IPS-NIHi7 (cell line): ENCODE measurements around the gene BTBD16.

Source experiments
- DNase-seq: peaks from one replicate; pipeline ENCODE4 v3.0.0; 2012; ENCODE audit warnings: mixed read lengths; ENCODE audit errors: extremely low spot score

BTBD16 gene

DNA sequence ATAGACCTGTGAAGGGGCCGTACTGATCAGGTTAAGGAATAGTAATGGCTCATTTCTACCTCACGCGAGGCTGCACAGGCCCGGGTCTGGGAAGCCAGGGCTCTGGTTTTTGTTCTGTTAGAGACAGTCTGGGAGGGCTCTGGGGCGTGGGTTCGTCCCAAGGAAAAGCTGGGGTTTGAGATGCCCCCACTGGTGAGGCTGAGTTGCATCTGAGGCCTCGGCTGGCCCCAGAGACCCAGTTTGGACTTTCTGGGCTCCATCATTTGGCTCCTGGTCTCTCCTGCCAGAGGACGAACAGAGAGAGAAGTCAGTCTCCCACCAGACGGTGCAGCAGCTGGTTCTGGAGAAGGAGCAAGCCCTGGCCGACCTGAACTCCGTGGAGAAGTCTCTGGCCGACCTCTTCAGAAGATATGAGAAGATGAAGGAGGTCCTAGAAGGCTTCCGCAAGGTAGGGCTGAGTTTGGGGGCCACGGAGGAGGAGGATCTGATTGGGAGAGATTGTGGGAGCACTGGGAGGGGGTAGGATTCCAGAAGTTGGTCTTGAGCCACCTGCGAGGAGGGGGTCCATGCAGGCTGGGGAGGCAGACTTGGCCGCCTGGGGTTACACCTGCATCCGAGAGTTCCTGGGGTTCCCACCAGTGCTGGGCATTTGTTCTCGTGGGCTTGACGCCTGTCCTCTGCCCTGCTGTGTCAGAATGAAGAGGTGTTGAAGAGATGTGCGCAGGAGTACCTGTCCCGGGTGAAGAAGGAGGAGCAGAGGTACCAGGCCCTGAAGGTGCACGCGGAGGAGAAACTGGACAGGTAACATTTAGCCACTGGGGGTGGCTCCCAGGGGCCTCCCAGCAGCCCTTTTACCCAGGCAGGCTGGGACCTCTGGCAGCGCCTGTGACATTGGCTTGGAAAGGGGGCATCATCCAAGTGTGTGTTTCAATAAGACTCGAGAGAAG, 22.5 kb upstream of the BTBD16 start:
- DNase-seq, result no peak

DNA sequence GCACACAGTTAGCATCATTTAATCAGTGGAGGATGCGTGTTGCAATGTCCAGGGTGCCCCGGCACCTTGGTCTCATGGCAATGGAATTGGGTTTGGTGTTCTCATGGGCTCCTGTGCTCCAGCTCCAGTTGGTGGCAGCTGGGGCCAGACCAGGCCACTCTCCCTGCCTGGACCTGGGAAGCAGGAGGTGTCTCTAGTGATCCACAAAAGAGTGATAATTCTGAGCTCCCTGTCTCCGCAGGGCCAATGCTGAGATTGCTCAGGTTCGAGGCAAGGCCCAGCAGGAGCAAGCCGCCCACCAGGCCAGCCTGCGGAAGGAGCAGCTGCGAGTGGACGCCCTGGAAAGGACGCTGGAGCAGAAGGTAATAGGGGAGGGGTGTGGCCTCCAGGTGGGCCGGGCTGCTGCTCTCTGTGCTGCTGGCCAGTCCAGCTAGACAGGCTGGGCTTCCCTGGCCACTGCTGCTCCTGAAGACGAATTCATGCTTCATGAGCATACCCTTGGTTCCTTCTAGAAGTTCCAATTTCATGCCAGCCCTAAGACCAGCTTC, 21.7 kb upstream of the BTBD16 start:
- no peak for DNase-seq

DNA sequence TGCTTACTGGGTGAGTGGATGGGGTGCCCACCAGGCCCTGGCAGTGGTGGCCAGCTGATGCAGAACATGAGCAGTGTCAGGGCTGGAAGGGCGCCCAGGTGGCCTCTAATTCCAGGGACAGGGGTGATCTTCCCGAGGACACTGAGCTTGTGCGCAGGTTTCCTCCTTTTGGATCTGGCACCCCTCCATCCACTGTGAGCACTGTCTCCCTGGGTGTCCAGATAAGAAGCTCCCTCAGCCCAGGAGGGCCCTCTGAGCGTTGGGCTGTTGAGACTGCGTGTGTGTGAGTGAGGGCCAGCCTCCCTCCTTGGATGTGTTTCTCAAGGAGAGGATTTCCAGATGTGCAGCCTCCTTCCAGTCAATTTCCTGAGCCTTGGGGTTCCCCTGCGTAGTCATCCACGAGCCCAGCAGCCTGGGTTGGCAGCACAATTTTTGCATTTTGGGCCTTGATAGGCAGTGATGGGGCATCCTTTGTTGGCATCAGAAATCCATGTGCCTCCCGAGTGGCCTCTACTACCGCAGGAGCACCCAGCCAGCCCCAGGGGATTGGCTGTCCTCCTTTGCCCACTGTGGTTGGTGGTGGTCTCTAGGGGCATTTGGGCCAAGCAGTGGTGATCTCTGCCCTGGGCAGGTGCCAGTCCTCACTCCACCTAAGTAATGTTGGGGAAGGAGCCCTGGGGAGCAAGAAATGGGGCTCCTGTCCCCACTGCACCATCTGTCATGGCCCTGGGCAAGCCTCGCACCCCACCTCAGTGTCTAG, 20.9 kb upstream of the BTBD16 start:
- no peak for DNase-seq

DNA sequence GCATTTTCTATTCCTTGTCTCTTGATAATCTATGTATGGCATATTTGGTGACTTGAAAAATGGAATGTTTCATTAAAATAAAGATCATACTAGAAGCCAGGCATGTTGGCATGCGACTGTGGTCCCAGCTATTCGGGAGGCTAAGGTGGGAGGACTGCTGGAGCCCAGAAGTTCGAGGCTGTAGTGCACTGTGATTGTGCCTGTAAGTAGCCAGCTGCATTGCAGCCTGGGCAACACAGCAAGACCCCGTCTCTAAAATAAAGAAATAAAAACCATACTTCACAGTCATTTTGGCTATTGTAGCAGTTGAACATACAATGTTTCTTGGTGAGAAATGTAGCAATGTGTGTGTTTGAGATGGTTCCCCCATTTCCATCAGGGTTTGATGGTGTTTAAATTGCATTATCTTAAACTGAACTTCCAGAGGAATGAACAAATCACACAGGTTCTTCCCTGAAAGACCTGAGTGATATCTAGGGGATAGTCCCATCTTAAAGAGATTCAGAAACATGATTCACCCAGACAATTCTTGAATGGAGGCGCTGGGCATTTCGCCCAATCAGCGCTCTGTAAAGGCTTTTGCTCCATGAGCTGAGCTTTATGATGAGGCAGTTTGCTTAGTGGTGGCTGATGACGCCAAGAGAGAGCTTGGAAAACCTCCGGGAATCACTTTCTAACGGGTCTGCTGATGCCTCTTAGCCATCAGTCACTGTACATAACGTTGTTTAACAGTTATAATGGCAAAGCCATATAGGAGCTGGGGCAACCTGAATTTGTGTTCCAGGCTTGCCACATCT, 19.4 kb upstream of the BTBD16 start:
- no peak for DNase-seq

DNA sequence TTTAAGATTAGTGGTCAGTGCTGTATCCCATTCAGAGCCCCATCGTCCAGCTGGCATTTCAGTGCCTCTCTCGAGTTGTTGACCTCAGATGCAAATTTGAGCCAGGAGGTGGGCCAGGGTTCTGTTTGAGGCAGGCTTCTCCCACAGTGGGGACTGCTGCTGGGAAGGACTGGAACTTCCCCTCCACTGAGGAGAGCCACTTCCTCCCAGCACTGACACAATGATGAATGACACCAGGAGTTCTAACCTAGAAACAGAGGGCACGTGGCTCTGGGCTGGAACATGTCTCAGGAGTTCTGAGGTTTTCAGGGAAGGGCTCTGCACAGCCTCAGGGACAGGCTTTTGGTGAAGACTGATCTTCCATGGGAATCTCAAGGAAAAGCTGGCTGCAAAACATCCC, 18.3 kb upstream of the BTBD16 start:
- no peak for DNase-seq

DNA sequence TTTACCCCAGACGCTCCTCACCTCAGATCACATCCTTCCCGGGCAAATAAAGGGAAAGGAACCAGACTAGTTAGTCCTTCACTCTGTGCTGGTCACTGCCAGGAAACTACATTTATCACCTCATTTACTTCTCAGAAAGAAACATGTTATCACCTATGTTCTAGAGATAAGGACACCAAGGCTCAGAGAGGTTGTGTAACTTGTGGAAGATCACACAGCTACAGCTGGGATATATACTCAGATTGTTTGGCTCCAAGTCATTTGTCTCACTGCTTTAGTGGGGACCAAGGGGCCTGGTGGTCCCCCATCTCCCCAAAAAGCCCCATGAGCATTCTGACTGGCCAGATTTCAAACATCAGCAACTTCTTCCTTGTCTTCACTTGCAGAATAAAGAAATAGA, 17.5 kb upstream of the BTBD16 start:
- no peak for DNase-seq

DNA sequence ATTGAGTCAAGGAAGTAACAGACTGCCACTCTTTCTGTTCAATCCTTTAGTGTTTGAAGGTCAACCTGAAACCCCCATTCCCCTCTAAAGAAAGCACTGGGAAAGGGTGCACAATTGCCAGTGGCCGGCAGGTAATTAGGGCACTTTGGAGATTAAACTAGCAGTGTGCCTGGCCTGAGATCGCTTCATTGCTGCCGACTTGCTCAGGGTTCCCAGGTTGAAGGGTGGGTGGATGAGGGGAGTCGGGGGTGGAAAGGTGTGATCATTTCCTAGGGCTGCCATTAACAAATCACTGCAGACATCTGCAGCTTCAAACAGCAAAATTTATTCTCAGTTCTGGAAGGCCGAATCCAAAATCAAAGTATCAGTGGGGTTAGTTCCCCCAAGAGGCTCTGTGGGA, 16.3 kb upstream of the BTBD16 start:
- DNase-seq, result no peak

DNA sequence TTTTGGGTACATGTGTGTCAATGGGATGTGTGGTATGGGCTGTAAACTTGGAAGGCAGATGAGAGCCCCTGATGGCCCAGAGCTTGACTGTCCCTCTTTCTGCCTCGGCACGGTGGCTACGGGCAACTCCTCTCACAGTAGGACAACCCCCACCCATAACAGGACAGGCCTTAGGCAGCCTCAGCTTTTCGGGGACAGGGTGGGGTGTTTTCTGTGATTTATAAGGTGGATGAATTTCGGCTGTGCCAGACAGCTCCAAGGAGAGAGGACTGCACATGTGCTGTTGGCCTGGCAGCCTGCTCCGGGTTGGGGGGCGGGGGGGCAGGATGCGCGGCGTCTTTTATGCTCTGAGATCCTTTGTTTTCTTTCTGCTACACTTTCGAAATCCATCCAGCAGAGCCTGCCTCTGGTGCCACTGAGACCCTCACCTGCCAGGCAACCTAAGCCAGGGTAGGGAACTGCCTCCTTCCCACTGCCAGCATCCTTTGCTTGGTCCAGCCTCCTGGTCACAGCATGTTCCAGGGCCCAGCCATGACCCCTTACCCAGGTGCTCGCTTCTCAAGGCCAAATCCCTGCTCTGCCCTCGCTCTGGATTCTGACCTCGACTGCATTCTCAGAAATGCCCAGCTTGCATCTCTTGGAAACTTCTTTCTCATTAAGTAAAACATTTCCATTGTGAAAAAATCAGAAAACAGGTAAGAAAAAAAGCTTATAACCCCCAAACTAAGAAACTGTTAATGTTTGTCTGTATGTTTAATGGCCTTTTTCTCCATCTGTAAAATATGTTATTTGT, 15.4 kb upstream of the BTBD16 start:
- DNase-seq, result no peak

DNA sequence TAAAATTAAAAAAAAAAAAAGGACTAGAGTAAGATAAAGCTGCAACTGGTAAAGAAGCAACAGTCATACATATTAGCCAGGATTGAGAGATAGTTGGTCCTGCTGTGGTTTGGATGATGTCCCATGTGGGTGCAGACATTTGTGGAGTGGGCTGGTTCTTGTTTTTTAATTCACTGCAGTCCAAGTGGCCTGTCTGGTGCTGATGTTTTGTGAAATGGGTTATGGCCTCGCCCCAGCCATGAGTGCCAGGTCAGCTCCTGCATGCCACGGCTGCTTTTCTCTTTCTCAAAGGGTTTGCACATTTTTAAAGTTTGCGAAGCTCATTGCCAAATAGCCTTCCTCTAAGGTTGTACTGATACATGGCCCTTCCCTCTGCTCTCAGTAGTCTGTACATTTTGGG, 14.1 kb upstream of the BTBD16 start:
- DNase-seq, result no peak

DNA sequence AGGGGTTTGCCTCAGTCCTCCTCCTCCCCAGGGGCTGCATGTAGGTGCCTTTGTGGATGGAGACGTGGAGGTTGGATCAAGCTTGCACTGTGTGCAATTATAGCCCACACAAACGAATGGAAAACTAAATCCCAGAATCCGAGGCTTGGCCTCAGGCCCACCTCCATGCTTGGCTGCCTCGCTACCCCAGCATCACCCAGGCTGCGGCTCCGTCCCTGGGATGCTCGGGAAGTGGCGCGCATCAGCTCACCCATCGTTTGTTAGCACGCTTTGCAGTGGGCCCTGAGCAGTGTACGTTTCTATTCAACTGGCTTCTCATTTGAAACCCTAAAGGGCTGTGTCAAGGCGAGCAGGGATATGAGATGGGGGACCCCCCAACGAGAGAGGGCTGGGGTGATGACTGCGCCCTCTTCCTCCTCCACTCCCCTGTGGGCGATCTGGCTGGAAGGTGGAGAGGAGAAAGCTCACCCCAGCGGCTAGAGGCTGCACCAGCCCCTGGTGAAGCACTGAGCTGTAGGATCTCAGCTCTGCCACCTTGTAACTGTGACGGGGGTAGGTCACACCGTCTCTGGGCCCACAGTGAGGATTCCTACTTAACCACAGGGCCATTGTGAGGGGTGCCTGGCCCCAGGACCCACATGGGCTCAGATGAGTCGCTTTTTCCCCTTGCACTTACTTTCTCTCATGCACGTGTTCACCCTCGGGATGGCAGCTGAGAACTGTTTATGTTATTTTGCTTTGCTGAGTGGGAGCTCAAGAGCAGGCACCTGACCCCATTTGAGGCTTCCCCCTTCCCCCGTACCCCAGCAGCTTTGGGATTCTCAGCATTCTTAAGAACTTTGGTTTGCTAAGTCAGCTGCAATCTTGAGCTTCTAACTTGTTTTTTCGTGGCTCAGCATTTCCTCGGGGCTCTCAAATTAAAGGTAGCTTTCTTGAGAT, 12.7 kb upstream of the BTBD16 start:
- DNase-seq, result peak; percentile 39

DNA sequence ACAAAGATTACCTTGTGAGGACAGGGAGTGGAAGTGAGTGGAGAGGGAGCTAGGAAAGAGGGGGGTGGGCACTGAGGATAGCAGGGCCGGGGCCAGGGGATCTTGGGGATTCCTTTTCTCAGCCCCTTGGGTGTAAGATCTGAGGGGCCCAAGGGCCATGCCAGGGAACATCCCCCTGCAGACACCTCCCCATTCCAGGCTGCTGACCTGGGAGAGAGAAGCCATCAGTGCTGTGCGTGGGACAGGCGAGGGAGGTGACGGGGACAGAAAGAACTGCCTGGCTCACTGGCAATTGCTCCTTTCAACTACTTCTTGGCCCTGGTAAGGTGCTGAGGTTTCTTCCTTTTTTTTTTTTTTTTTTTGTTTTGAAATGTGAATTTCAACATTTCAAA, 12.0 kb upstream of the BTBD16 start:
- DNase-seq, result no peak

DNA sequence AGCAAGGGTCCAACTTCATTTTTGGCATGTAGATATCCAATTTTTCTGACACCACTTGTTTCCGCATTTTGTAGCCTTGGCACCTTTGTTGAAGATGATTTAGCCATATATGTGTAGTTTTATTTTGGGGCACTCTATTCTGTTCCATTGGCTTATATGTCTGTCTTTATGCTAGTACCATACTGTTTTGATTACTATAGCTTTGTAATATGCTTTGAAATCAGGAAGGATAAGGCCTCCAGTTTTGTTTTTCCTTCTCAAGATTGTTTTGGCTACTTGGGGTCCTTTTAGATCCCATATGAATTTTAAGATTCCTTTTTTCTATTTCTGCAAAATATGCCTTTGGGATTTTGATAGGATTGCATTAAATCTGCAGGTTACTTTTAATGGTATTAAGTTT, 9.5 kb upstream of the BTBD16 start:
- DNase-seq, result no peak

DNA sequence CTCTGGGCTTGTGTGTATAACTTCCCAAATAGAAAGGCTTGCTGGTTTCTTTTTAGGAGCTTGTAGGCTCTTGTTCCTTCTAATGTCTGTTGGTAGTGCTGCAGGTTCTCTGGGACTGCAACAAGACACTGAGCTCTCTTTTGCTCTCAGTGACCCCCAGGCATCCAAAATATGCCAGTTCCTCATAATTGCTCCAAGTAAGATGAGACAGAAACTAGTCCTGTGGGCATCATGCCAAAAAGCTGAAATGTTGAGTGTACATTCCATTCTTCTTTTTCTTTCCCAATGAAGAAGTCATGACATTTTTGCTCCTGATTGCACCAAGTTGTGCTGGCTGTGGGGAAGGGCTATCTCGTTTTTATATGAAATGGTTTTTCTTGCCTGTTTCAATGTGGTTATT, 7.1 kb upstream of the BTBD16 start:
- no peak for DNase-seq

DNA sequence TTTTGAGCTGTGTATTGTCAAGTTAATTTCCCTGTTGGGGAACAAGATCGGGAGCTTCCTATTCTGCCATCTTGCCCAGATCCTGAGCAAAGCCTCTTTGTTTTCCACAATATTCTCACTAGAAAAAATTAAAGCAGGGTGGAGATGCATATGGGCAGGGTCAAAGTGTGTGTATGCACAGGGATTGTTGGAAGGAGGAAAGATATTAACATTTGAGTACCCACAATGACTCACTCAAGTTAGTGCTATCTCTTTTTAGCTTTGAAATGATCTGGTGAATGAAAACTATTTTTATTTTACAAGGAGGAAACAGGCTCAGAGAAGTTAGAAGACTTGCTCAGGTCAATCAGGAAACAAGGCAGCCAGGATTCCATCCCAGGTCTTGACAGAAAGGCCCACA, 6.7 kb upstream of the BTBD16 start:
- DNase-seq, result no peak

DNA sequence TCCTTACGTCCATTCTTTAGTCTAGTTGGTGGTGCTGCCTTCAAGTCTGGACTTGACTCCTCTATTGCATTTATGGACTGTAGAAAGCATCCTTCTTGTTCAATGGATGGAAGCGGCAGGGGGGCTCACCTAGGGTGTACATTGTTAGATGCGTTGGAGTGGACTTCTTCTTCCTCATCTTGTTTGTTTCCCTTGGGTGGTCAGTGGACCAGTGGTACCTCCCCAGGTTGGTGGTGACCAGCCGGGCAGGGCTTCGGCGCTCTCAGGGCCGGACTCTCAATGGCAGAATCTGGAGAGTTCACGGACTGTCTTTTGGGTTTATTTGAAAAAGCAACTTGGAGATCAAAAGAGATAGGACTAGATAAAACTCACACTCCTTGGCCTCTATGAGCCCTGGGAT, 6.2 kb upstream of the BTBD16 start:
- no peak for DNase-seq

DNA sequence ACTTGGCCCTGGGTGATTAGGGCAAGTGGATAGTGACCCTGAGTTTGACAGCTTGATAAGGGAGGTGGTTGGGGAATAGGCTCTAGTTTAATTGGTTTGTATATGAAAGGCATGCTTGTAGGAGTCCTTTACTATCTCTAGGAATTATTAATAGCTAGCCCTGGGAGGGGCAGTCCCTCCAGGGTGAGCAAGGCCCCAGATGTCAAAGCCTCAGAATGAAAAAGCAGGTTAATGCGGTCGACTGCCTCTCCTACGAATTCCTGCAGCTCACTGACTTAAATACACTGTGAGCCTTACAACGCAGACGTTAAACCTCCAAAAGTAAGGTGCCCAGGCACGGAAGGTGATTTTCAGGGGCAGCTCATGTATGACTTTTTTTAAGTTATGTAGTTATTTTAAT, 5.2 kb upstream of the BTBD16 start:
- no peak for DNase-seq

DNA sequence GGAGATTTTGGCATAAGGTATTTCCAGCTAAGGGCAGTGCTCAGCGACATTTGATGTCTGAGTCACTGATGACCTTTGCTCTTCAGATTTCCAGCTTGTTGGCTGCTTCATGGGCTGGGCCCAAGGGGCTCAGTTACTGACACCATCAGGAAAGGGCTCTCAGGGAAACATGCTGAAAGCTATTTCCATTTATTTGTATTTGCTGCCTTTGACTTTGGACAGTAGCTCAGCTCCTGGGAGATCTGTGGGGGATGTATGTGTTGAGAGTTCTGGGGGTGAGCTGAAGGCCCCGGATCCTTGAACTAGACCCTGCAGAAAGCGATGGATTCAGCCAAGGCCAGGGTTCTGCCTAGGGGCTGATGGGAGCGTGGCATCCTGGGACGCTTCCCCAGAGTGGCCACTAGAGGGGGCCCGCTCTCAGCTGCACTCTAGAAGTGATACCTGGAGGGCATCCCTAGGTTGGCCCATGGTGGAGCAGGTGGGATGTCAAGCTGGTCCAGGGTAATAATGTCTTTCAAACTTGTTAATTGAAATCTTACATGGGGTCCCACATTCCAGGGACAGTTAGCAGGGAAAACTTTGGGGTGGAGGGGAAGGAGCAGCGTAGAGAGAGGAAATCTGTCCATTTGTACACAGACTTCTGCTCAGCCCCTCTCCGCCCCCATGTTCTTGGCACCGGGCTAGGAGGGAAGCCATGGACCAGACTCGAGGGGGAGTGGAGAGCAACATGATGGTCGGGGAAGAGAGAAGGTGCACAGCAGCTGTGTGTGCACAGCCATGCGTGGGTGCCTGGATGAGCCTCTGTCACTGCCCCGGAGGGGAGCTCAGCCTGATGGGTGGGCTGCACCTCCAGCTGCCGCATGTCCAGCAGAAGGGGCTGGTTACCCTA, 3.0 kb upstream of the BTBD16 start:
- peak; percentile 92 for DNase-seq

DNA sequence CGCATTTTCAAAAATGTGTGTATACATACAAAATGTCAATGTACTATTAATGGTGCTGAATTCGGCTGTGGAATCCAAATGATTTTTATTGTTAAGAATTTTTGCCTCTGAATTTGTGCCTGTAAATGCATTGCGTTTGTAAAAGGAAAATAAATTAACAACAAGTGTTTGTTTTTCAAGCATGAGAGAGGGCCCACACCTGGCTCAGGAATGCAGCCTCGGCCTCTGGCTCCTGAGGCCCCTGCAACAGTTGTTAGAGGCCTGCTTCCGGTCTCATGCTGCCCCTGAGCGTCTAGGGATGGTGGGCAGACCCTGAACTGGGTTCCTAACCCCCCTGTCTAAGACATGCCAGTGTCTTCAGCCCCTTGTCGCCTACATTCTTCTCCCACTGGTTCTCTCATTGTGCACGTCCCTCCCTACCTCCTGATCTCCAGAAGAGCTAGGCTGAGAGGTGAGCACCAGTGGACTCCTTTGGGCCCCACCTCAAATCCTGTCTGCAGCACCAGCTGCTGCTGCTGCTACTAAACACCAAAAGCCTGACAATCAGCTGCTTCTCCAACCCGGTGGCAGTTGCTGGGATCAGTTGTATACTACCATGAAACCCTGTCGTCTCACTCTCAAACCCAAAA, 1.9 kb upstream of the BTBD16 start:
- DNase-seq, result no peak
